ENCODE measurements around the gene FLNA. TPM values are rescaled to one million over a fixed set of nuclear protein-coding genes. Genes with fewer than 3 reads are reported as not detected.

FLNA gene
- total RNA-seq, 6 donors from 2014 or later, result 800 to 1,760 (median 1,298) TPM

DNA sequence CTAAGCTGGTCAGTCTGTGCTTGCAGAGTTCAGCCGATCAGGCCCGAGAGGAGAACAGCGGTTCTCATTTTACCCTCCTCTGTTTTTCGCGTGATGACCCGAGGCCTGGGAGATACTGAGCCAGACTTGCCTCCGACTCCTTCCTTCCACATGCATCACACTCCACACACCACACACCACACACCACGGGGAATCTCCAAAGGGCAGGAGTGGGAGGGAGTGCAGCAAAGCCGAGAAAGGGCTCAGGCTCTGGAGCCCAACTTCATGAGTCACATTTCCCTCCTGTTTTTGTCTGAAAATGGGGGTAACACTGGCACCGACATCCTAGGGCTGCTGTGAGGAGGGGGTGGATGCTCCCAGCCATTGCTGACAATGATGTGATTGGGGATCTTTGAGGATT lies 39.9 kb downstream of the FLNA start:
- no peak for DNase-seq
- ATAC-seq (ENCODE audit: low FRiP score in 2 of 2), result no peak
- Histone ChIP-seq H3K9me3 (no peaks in the 10 kb centered on the region), H3K27me3 (no peaks in the 10 kb centered on the region), H3K36me3 (no peaks in the 10 kb centered on the region), H3K4me3 (no peak overlapping the region), H3K4me1 (no peaks in the 10 kb centered on the region), H3K27ac (no peak overlapping the region)
- TF ChIP-seq POLR2A (IDR thresholded peaks at IDR 0.05) (no peak), EP300 (IDR thresholded peaks at IDR 0.05) (no peak), POLR2AphosphoS5 (IDR thresholded peaks at IDR 0.05) (no peak), CTCF (IDR thresholded peaks at IDR 0.05) (no peak)
- 82 to 84% methylated on average over 5 to 10 of the region's 10 CpGs for WGBS, 2 donors

DNA sequence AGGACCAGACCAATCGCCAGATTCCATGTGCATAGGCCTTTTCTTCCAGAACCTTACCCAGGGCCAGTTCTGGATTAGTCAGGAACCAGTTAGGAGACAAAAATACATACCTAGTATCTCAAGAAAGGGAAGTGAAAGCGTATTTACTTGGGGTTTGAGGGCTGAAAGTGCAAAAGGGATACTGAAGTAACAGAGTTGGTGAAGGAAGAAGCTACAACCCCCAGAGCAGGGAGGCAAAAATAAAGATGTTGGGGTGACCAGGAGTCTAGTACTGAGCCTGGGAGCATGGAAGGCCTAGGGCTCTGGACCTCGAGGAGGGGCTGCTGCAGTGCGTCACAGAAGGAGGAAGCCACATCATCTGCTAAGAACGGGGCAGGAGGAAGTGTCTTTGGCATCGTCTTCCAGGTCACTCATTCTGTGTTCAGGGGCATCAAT lies 40.6 kb downstream of the FLNA start:
- no peak for DNase-seq
- WGBS, 2 donors, result 52 to 66% methylated on average over 4 to 6 of the region's 6 CpGs
- no peaks in the 10 kb centered on the region for H3K4me1 ChIP-seq
- TF ChIP-seq CTCF (IDR thresholded peaks at IDR 0.05) (no peak), POLR2A (IDR thresholded peaks at IDR 0.05) (no peak), EP300 (IDR thresholded peaks at IDR 0.05) (no peak), POLR2AphosphoS5 (IDR thresholded peaks at IDR 0.05) (no peak)
- no peaks in the 10 kb centered on the region for H3K9me3 ChIP-seq
- H3K36me3 ChIP-seq, result no peaks in the 10 kb centered on the region
- H3K27ac ChIP-seq, result no peak overlapping the region
- ATAC-seq (ENCODE audit: low FRiP score in 2 of 2), result no peak
- H3K27me3 ChIP-seq, result no peaks in the 10 kb centered on the region
- H3K4me3 ChIP-seq, result no peak overlapping the region

DNA sequence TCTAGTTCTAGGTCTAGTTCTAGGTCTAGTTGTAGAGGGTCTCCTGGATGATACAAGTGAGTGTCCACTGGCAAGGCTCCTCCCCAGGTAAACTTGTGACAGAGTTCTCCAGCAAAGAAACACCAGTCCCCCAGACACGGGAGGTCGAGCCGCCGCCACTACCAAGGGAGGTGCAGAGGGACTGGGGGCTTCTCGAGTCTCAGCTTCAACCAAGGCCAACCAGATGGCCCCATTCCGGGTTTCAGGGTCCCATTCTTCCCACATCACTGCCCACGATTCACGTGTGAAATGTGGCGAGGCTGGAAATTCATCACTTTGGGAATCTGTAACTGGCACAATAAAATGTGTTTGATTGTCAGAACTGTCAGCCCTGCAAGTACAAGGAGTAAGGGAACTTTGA lies 41.3 kb downstream of the FLNA start:
- no peaks in the 10 kb centered on the region for H3K9me3 ChIP-seq
- H3K4me1 ChIP-seq, result no peaks in the 10 kb centered on the region
- no peak for DNase-seq
- no peak overlapping the region for H3K4me3 ChIP-seq
- H3K36me3 ChIP-seq, result no peaks in the 10 kb centered on the region
- ATAC-seq (ENCODE audit: low FRiP score in 2 of 2), result no peak
- no peak for TF ChIP-seq CTCF (IDR thresholded peaks at IDR 0.05)
- no peak for TF ChIP-seq POLR2AphosphoS5 (IDR thresholded peaks at IDR 0.05)
- no peak for TF ChIP-seq POLR2A (IDR thresholded peaks at IDR 0.05)
- no peak for TF ChIP-seq EP300 (IDR thresholded peaks at IDR 0.05)
- no peak overlapping the region for H3K27ac ChIP-seq
- no peaks in the 10 kb centered on the region for H3K27me3 ChIP-seq
- WGBS, 2 donors, result 91% methylated on average over 9 of the region's 9 CpGs; no CpG with 5 or more reads in 1 of the 2 donors

GRCh38 chrX:154332561-154332960 lies 41.9 kb downstream of the FLNA start:
- WGBS, 2 donors, result 90 to 96% methylated on average over 22 to 26 of the region's 29 CpGs
- H3K4me3 ChIP-seq, result no peak overlapping the region
- H3K27me3 ChIP-seq, result no peaks in the 10 kb centered on the region
- no peaks in the 10 kb centered on the region for H3K36me3 ChIP-seq
- DNase-seq (peak in 1 of 2 donors; percentile 68), ATAC-seq (ENCODE audit: low FRiP score in 2 of 2) (no peak)
- no peak for TF ChIP-seq POLR2A (IDR thresholded peaks at IDR 0.05)
- no peak for TF ChIP-seq POLR2AphosphoS5 (IDR thresholded peaks at IDR 0.05)
- no peak for TF ChIP-seq EP300 (IDR thresholded peaks at IDR 0.05)
- TF ChIP-seq CTCF (IDR thresholded peaks at IDR 0.05), result no peak
- peaks cover 0 to under 1% (median 0%) of the 10 kb centered on the region in 4 donors for H3K4me1 ChIP-seq
- no peak overlapping the region for H3K27ac ChIP-seq
- no peaks in the 10 kb centered on the region for H3K9me3 ChIP-seq

DNA sequence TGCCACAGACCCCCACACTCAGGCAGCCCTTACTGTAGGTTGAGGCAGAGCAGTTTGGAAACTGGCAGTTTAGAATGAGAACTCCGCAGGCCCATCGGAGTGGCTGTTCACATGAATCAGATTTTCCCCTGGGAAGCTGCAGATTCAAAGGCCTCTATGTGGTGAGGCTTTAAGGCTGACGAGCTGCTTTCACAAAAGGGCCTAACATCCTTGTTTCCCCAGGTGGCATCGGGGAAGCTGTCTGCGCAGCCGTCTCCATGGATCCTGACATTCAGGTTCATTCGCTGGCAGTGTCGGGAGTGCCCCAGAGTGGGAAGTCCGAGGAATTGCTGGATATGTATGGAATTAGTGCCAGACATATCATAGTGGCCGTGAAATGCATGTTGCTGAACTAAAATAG lies 45.1 kb downstream of the FLNA start:
- DNase-seq, result no peak
- Histone ChIP-seq H3K27ac (no peak overlapping the region), H3K4me1 (peaks cover 0 to 15% (median 6%) of the 10 kb centered on the region in 4 donors), H3K9me3 (no peaks in the 10 kb centered on the region), H3K4me3 (no peak overlapping the region), H3K27me3 (no peaks in the 10 kb centered on the region), H3K36me3 (no peaks in the 10 kb centered on the region)
- 89 to 100% methylated on average over 1 to 10 of the region's 10 CpGs for WGBS, 2 donors
- ATAC-seq (ENCODE audit: low FRiP score in 2 of 2), result no peak
- TF ChIP-seq EP300 (IDR thresholded peaks at IDR 0.05), result no peak
- TF ChIP-seq CTCF (IDR thresholded peaks at IDR 0.05), result no peak
- TF ChIP-seq POLR2AphosphoS5 (IDR thresholded peaks at IDR 0.05), result no peak
- TF ChIP-seq POLR2A (IDR thresholded peaks at IDR 0.05), result no peak
